ENCODE data around the gene MVP. TPM values are rescaled to one million over a fixed set of nuclear protein-coding genes. Genes with fewer than 3 reads are reported as not detected.
A peak's percentile ranks its signal among the peaks of the same experiment; 100 is the strongest.

The MVP gene
- total RNA-seq, 2 experiments from 2014 or later = 122 to 125 TPM

- peaks cover 32% of the 10 kb centered on the region for H3K36me3 Mint-ChIP-seq (ENCODE audit: low read depth)
- DNase-seq = peak; percentile 87
- no peaks in the 10 kb centered on the region for H3K27me3 Mint-ChIP-seq (ENCODE audit: low read depth)
- no peak overlapping the region for H3K27ac Mint-ChIP-seq
- peak; percentile 95 for ATAC-seq
- no peak overlapping the region for H3K4me3 Mint-ChIP-seq
- POLR2A ChIA-PET = interaction anchor here (0.7 to 1.9 kb wide), 8 partner anchors 8 to 179 kb away, joined by 3 to 12 read pairs (median 3); partner anchors contain the start of genes MAZ and MVP
- CTCF ChIA-PET = interaction anchor here (0.6 to 5.2 kb wide), 54 partner anchors 9 to 207 kb away, joined by 3 to 106 read pairs (median 4); partner anchors contain the start of genes CDIPT, KIF22, MVP and PAGR1
- H3K4me1 Mint-ChIP-seq (ENCODE audit: low read depth) = peaks cover 6% of the 10 kb centered on the region
- no peaks in the 10 kb centered on the region for H3K9me3 Mint-ChIP-seq (ENCODE audit: insufficient read depth)
These were observed 28.4 kb downstream of the MVP start for GRCh38 chr16:29848420-29849297.

DNA sequence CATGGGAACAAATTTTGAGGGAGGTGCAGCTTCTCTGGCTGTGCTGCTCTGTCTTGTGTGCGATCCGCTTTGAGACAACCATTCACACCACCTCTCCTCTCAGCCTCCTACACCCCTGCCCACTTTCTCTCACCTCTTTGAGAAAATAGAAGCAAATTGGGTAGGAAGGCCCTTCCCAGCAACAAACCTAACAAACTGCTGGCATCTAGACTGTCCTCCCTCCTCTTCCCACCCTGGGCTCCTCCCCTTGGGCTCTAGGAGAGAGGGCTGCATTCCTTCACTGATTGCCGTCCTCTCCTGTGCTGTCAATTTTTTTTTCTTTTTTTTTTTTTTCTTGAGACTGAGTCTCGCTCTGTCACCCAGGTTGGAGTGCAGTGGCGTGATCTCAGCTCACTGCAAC, 29.2 kb downstream of the MVP start:
- ChIA-PET CTCF (interaction anchor here (1.4 to 5.2 kb wide), 15 partner anchors 10 to 192 kb away, joined by 4 to 106 read pairs (median 13); partner anchors contain the start of genes KIF22, MVP and PAGR1), POLR2A (interaction anchor here (1.9 kb wide), 1 partner anchor 29 kb away, joined by 12 read pairs; the partner anchor contains the start of gene MVP)
- H3K36me3 Mint-ChIP-seq (ENCODE audit: low read depth) = peaks cover 29% of the 10 kb centered on the region
- no peak overlapping the region for H3K4me3 Mint-ChIP-seq
- peaks cover 6% of the 10 kb centered on the region for H3K4me1 Mint-ChIP-seq (ENCODE audit: low read depth)
- DNase-seq = no peak
- no peaks in the 10 kb centered on the region for H3K27me3 Mint-ChIP-seq (ENCODE audit: low read depth)
- no peaks in the 10 kb centered on the region for H3K9me3 Mint-ChIP-seq (ENCODE audit: insufficient read depth)
- no peak for ATAC-seq
- H3K27ac Mint-ChIP-seq = no peak overlapping the region

DNA sequence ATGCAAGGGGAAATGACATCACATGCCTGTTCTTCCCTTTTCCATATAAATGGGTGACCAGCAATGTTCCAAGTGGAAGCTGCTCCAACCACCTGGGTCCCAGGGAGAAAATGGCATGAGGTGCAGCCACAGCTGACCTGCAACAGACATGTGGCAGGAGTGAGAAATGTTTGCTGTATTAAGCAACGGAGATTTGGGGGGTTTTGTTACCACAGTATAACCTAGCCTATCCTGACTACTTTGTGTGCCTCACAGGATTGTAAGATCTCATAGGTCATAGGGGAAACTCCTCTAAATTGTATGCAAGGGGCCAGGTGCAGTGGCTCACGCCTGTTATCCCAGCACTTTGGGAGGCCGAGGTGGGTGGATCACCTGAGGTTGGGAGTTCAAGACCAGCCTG, 30.7 kb downstream of the MVP start:
- DNase-seq (no peak), ATAC-seq (no peak)
- Mint-ChIP-seq H3K9me3 (ENCODE audit: insufficient read depth) (no peaks in the 10 kb centered on the region), H3K36me3 (ENCODE audit: low read depth) (peaks cover 19% of the 10 kb centered on the region), H3K4me3 (no peak overlapping the region), H3K4me1 (ENCODE audit: low read depth) (peaks cover 6% of the 10 kb centered on the region), H3K27ac (no peak overlapping the region), H3K27me3 (ENCODE audit: low read depth) (no peaks in the 10 kb centered on the region)
- POLR2A ChIA-PET = no interaction called here
- CTCF ChIA-PET = interaction anchor here (1.2 to 5.2 kb wide), 2 partner anchors 151 to 159 kb away, joined by 3 to 93 read pairs; no protein-coding TSS in a partner anchor

- no peaks in the 10 kb centered on the region for H3K9me3 Mint-ChIP-seq (ENCODE audit: insufficient read depth)
- ATAC-seq (no peak), DNase-seq (no peak)
- peaks cover 6% of the 10 kb centered on the region for H3K4me1 Mint-ChIP-seq (ENCODE audit: low read depth)
- CTCF ChIA-PET = interaction anchor here (0.7 to 1.3 kb wide), 2 partner anchors 37 to 109 kb away, joined by 3 read pairs; partner anchors contain the start of genes PAGR1 and TMEM219
- POLR2A ChIA-PET = no interaction called here
- peaks cover 16% of the 10 kb centered on the region for H3K36me3 Mint-ChIP-seq (ENCODE audit: low read depth)
- H3K4me3 Mint-ChIP-seq = no peak overlapping the region
- H3K27ac Mint-ChIP-seq = no peak overlapping the region
- no peaks in the 10 kb centered on the region for H3K27me3 Mint-ChIP-seq (ENCODE audit: low read depth)
These were observed 32.4 kb downstream of the MVP start for GRCh38 chr16:29852654-29853053.

DNA sequence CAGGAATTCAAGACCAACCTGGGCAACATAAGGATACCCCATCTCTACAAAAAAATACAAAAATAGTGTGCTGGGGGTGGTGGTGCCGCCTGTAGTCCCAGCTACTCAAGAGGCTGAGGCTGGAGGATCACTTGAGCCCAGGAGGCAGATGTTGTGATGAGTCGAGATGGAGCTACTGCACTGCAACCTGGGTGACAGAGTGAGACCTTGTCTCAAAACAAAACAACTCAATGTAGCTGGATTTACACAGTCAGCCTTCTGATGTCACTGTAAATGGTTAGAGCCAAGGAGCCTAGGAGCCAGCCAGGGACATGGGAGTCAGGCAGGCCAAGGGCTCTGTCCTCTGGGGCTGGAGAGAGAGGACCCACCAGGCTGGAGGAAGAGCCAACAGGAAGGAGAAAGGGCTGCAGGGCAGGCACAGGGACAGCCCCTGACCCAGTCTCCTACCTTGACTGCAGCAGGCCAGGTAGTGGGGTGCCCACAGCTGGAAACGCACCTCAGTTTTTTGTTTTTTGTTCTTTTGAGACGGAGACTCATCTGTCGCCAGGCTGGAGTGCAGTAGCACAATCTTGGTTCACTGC, 34.3 kb downstream of the MVP start:
- Mint-ChIP-seq H3K27ac (no peak overlapping the region), H3K27me3 (ENCODE audit: low read depth) (no peaks in the 10 kb centered on the region)
- POLR2A ChIA-PET = interaction anchor here (0.5 kb wide), 1 partner anchor 10 kb away, joined by 3 read pairs; no protein-coding TSS in a partner anchor

DNA sequence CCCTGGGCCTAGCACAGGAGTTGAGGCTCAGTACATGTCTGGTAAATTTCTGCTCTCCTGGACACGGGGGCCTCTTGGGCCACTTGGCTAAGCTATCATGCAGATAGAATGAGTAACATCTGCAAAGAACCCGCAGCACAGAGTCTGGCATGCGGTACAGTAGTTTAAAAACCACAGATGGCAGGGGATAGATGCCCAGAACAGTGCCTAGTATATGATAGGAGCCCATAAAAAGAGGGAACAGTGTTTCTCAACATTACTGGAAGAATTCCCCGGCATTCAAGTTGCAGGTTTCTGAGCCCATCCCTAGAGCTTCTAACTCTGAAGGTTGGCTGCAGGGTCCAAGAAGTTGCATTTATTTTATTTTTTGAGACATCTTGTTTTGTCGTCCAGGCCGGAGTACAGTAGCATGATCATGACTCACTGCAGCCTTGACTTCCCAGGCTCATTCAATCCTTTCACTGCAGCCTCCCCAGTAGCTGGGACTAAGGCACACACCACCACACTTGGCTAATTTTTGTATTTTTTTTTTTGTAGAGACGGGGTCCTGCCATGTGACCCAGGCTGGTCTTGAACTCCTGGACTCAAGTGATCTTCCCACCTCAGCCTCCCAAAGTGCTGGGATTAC, 37.0 kb downstream of the MVP start:
- H3K9me3 Mint-ChIP-seq (ENCODE audit: insufficient read depth) = no peaks in the 10 kb centered on the region
- POLR2A ChIA-PET = interaction anchor here (0.7 kb wide), 1 partner anchor 9 kb away, joined by 3 read pairs; no protein-coding TSS in a partner anchor
- no peaks in the 10 kb centered on the region for H3K27me3 Mint-ChIP-seq (ENCODE audit: low read depth)
- CTCF ChIA-PET = interaction anchor here (3.1 kb wide), 1 partner anchor 9 kb away, joined by 17 read pairs; no protein-coding TSS in a partner anchor
- H3K4me1 Mint-ChIP-seq (ENCODE audit: low read depth) = peaks cover 15% of the 10 kb centered on the region
- no peak overlapping the region for H3K4me3 Mint-ChIP-seq
- peaks cover 28% of the 10 kb centered on the region for H3K36me3 Mint-ChIP-seq (ENCODE audit: low read depth)
- DNase-seq (no peak), ATAC-seq (no peak)
- no peak overlapping the region for H3K27ac Mint-ChIP-seq

More for the DNA sequence above, 34.3 kb downstream of the MVP start:
- H3K4me1 Mint-ChIP-seq (ENCODE audit: low read depth) = no peaks in the 10 kb centered on the region
- ATAC-seq (no peak), DNase-seq (no peak)
- peaks cover 20% of the 10 kb centered on the region for H3K36me3 Mint-ChIP-seq (ENCODE audit: low read depth)
- CTCF ChIA-PET = interaction anchor here (0.9 to 1.9 kb wide), 4 partner anchors 9 to 177 kb away, joined by 3 to 7 read pairs (median 4); partner anchors contain the start of gene TLCD3B
- H3K4me3 Mint-ChIP-seq = no peak overlapping the region
- no peaks in the 10 kb centered on the region for H3K9me3 Mint-ChIP-seq (ENCODE audit: insufficient read depth)

- H3K27ac Mint-ChIP-seq = no peak overlapping the region
- H3K4me3 Mint-ChIP-seq = no peak overlapping the region
- CTCF ChIA-PET = interaction anchor here (1.6 to 3.1 kb wide), 2 partner anchors 10 to 42 kb away, joined by 6 to 17 read pairs; partner anchors contain the start of gene PAGR1
These were observed 38.0 kb downstream of the MVP start for GRCh38 chr16:29858149-29858849.

DNA sequence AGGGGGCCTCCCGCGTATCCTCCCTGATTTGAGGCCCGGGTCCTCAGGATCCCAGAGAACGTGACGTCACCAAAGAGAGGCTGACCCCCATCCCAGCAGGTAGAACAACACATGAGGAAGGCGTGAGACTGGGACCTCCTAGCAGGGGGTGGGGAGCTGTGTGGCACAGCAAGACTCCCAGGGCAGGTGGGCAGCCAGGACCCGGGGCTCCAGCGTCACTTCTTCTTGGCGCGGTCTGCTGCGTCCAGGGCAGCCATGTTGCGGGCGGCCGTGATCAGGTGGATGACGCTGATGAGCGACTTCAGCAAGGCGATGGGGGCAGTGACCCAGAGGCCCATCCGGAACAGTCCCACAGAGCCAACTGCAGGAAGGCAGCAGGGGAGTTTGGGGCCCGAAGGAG, 38.7 kb downstream of the MVP start:
- peaks cover 28% of the 10 kb centered on the region for H3K36me3 Mint-ChIP-seq (ENCODE audit: low read depth)
- POLR2A ChIA-PET = no interaction called here

More at GRCh38 chr16:29858149-29858849, 38.0 kb downstream of the MVP start:
- H3K9me3 Mint-ChIP-seq (ENCODE audit: insufficient read depth) = no peaks in the 10 kb centered on the region
- H3K36me3 Mint-ChIP-seq (ENCODE audit: low read depth) = peaks cover 28% of the 10 kb centered on the region
- DNase-seq (no peak), ATAC-seq (no peak)
- POLR2A ChIA-PET = interaction anchor here (0.6 kb wide), 2 partner anchors 10 to 806 kb away, joined by 3 read pairs; no protein-coding TSS in a partner anchor
- H3K27me3 Mint-ChIP-seq (ENCODE audit: low read depth) = no peaks in the 10 kb centered on the region
- peaks cover 20% of the 10 kb centered on the region for H3K4me1 Mint-ChIP-seq (ENCODE audit: low read depth)

GRCh38 chr16:29860218-29860617, 40.0 kb downstream of the MVP start:
- Mint-ChIP-seq H3K9me3 (ENCODE audit: insufficient read depth) (no peaks in the 10 kb centered on the region), H3K27ac (no peak overlapping the region), H3K36me3 (ENCODE audit: low read depth) (peaks cover 28% of the 10 kb centered on the region), H3K4me1 (ENCODE audit: low read depth) (peaks cover 25% of the 10 kb centered on the region), H3K27me3 (ENCODE audit: low read depth) (no peaks in the 10 kb centered on the region), H3K4me3 (no peak overlapping the region)
- DNase-seq (no peak), ATAC-seq (no peak)
- CTCF ChIA-PET = interaction anchor here (1.2 kb wide), 1 partner anchor 12 kb away, joined by 9 read pairs; no protein-coding TSS in a partner anchor
- POLR2A ChIA-PET = interaction anchor here (1.1 kb wide), 1 partner anchor 101 kb away, joined by 3 read pairs; the partner anchor contains the start of gene TMEM219

More for the DNA sequence above, 38.7 kb downstream of the MVP start:
- DNase-seq = no peak
- CTCF ChIA-PET = interaction anchor here (1.6 to 3.1 kb wide), 2 partner anchors 11 to 43 kb away, joined by 6 to 17 read pairs; partner anchors contain the start of gene PAGR1
- no peaks in the 10 kb centered on the region for H3K27me3 Mint-ChIP-seq (ENCODE audit: low read depth)
- H3K9me3 Mint-ChIP-seq (ENCODE audit: insufficient read depth) = no peaks in the 10 kb centered on the region
- H3K4me1 Mint-ChIP-seq (ENCODE audit: low read depth) = peaks cover 25% of the 10 kb centered on the region
- H3K4me3 Mint-ChIP-seq = no peak overlapping the region
- no peak for ATAC-seq
- H3K27ac Mint-ChIP-seq = no peak overlapping the region

DNA sequence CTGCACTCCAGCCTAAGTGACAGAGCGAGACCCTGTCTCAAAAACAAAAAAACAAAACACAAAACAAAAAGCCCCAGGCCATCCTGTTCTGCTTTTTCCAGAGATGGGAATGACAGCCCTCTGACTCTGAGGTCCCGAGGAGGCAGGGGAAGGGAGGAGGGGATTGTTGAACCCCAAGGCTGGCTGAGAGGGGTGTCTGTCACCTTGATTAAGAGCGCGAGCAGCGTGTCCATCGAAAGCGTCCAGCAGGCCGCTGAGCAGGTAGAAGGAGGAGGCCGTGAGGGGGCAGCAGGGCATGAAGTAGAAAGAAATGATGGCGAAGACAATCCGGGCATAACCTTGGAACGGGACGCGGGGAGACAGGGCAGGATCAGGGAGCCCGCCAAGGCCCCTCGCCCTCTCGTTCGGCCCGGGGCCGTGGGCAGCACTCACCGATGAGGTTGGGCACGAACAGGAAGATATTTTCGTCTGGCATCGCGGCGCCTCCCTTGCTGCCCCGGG, 42.2 kb downstream of the MVP start:
- DNase-seq (peak; percentile 32), ATAC-seq (no peak)
- H3K27me3 Mint-ChIP-seq (ENCODE audit: low read depth) = no peaks in the 10 kb centered on the region
- peak overlapping the region; percentile 100 for H3K27ac Mint-ChIP-seq
- H3K36me3 Mint-ChIP-seq (ENCODE audit: low read depth) = peaks cover 26% of the 10 kb centered on the region
- CTCF ChIA-PET = interaction anchor here (0.7 to 1.5 kb wide), 6 partner anchors 14 to 170 kb away, joined by 3 to 5 read pairs (median 4); partner anchors contain the start of gene TAOK2
- peaks cover 26% of the 10 kb centered on the region for H3K4me1 Mint-ChIP-seq (ENCODE audit: low read depth)
- H3K9me3 Mint-ChIP-seq (ENCODE audit: insufficient read depth) = no peaks in the 10 kb centered on the region
- POLR2A ChIA-PET = interaction anchor here (1.2 kb wide), 1 partner anchor 133 kb away, joined by 3 read pairs; the partner anchor contains the start of gene HIRIP3
- peak overlapping the region; percentile 91 for H3K4me3 Mint-ChIP-seq

Measured in activated CD8-positive, alpha-beta T cell treated with anti-CD3 and anti-CD28 coated beads, Interleukin-2, amount 10 ng/mL, durations not matched to agents 7 days and 5 days (primary cell).